Measurements from ENCODE around the gene KIF6.

DNA sequence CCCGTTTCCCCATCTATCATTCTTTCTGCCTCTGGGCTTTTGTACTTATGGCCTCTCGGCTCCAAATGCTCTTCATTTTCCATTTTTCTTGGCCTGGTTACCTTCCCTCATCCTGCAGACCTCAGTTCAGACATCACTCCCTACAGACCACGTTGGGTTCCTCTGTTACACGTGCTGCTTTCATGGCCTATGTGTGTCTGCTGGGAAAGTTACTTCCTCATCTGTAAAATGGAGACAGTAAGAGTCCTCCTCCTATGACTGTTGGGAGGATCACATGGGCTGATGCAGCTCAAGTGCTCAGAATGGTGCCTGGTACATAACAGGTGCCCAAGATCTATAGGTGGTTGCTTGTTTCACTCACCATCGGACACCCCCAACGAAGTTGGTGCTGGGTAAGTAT, 424.5 kb downstream of the KIF6 start:
- no peak for TF ChIP-seq EP300 (IDR thresholded peaks at IDR 0.05)
- TF ChIP-seq, protein P1, sequence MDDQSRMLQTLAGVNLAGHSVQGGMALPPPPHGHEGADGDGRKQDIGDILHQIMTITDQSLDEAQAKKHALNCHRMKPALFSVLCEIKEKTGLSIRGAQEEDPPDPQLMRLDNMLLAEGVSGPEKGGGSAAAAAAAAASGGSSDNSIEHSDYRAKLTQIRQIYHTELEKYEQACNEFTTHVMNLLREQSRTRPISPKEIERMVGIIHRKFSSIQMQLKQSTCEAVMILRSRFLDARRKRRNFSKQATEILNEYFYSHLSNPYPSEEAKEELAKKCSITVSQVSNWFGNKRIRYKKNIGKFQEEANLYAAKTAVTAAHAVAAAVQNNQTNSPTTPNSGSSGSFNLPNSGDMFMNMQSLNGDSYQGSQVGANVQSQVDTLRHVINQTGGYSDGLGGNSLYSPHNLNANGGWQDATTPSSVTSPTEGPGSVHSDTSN (IDR thresholded peaks at IDR 0.05), result no peak
- TF ChIP-seq CHD2 (IDR thresholded peaks at IDR 0.05; ENCODE audit: low read length, partially characterized antibody), result no peak
- TF ChIP-seq, protein P2, sequence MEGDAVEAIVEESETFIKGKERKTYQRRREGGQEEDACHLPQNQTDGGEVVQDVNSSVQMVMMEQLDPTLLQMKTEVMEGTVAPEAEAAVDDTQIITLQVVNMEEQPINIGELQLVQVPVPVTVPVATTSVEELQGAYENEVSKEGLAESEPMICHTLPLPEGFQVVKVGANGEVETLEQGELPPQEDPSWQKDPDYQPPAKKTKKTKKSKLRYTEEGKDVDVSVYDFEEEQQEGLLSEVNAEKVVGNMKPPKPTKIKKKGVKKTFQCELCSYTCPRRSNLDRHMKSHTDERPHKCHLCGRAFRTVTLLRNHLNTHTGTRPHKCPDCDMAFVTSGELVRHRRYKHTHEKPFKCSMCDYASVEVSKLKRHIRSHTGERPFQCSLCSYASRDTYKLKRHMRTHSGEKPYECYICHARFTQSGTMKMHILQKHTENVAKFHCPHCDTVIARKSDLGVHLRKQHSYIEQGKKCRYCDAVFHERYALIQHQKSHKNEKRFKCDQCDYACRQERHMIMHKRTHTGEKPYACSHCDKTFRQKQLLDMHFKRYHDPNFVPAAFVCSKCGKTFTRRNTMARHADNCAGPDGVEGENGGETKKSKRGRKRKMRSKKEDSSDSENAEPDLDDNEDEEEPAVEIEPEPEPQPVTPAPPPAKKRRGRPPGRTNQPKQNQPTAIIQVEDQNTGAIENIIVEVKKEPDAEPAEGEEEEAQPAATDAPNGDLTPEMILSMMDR (IDR thresholded peaks at IDR 0.05), result no peak
- no peak for TF ChIP-seq ZFP36 (IDR thresholded peaks at IDR 0.05; ENCODE audit: borderline replicate concordance, partially characterized antibody)
- TF ChIP-seq FOSL2 (IDR thresholded peaks at IDR 0.05), result no peak
- no peak for TF ChIP-seq FOSL2 (CRISPR knock-in tag; IDR thresholded peaks at IDR 0.05)
- no peak for TF ChIP-seq POLR2A (IDR thresholded peaks at IDR 0.05; ENCODE audit: low read length)
- no peak for TF ChIP-seq HOXB5 (CRISPR knock-in tag; IDR thresholded peaks at IDR 0.05)
- TF ChIP-seq, protein P3, sequence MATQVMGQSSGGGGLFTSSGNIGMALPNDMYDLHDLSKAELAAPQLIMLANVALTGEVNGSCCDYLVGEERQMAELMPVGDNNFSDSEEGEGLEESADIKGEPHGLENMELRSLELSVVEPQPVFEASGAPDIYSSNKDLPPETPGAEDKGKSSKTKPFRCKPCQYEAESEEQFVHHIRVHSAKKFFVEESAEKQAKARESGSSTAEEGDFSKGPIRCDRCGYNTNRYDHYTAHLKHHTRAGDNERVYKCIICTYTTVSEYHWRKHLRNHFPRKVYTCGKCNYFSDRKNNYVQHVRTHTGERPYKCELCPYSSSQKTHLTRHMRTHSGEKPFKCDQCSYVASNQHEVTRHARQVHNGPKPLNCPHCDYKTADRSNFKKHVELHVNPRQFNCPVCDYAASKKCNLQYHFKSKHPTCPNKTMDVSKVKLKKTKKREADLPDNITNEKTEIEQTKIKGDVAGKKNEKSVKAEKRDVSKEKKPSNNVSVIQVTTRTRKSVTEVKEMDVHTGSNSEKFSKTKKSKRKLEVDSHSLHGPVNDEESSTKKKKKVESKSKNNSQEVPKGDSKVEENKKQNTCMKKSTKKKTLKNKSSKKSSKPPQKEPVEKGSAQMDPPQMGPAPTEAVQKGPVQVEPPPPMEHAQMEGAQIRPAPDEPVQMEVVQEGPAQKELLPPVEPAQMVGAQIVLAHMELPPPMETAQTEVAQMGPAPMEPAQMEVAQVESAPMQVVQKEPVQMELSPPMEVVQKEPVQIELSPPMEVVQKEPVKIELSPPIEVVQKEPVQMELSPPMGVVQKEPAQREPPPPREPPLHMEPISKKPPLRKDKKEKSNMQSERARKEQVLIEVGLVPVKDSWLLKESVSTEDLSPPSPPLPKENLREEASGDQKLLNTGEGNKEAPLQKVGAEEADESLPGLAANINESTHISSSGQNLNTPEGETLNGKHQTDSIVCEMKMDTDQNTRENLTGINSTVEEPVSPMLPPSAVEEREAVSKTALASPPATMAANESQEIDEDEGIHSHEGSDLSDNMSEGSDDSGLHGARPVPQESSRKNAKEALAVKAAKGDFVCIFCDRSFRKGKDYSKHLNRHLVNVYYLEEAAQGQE (IDR thresholded peaks at IDR 0.05), result no peak
- no peak for TF ChIP-seq RAD21 (conservative IDR thresholded peaks at IDR 0.05 in 1 of 2, IDR thresholded peaks at IDR 0.05 in 1 of 2)
- TF ChIP-seq, protein P4, sequence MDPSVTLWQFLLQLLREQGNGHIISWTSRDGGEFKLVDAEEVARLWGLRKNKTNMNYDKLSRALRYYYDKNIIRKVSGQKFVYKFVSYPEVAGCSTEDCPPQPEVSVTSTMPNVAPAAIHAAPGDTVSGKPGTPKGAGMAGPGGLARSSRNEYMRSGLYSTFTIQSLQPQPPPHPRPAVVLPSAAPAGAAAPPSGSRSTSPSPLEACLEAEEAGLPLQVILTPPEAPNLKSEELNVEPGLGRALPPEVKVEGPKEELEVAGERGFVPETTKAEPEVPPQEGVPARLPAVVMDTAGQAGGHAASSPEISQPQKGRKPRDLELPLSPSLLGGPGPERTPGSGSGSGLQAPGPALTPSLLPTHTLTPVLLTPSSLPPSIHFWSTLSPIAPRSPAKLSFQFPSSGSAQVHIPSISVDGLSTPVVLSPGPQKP (IDR thresholded peaks at IDR 0.05; ENCODE audit: low read depth, low read length), result no peak
- no peak for TF ChIP-seq ZSCAN20 (CRISPR knock-in tag; IDR thresholded peaks at IDR 0.05)

All from A549 (cell line).